H1 (cell line): ENCODE data around the gene GTF2A2. TPM values are rescaled to one million over a fixed set of nuclear protein-coding genes. Genes with fewer than 3 reads are reported as not detected.

Experiments used
- CTCF ChIA-PET: fragments of 300-600 bp; sonication (Branson Sonifier 250); formaldehyde crosslinking; loops from one replicate; lab custom pipeline; 2021; ENCODE audit not compliant: partially characterized antibody; lab: Charles Lee
- POLR2A ChIA-PET: fragments of 300-600 bp; sonication (Branson Sonifier 250); formaldehyde crosslinking; loops from one replicate; lab custom pipeline; 2021; ENCODE audit warnings: inconsistent platforms; ENCODE audit not compliant: partially characterized antibody; lab: Charles Lee
- DNase-seq, 2 experiments: peaks; one replicate each; pipeline versions ENCODE4 v3.0.0 to v3.0.0-alpha.2; 2010 to 2022; ENCODE audit warnings: low spot score in 2 of 2, low read depth in 1 of 2, mixed read lengths in 1 of 2
- FAIRE-seq: peaks from 2 replicates; lab custom pipeline; 2011; peaks lifted over from hg19 to GRCh38; lab: Jason Lieb, UNC
- H2AFZ ChIP-seq: 2 replicates; pipeline ENCODE4 v1.8.1; 2012; ENCODE audit warnings: low read length, inconsistent platforms
- H2AK5ac ChIP-seq: 2 replicates; pipeline ENCODE4 v1.6.1; 2013; ENCODE audit warnings: low read depth, low read length
- H2BK120ac ChIP-seq: replicated peaks from 2 replicates; pipeline ENCODE3; 2013; ENCODE audit warnings: low read depth, low read length, inconsistent platforms
- H2BK12ac ChIP-seq: 2 replicates; pipeline ENCODE4 v1.6.1; 2013; ENCODE audit warnings: low read depth, low read length
- H2BK15ac ChIP-seq: 2 replicates; pipeline ENCODE4 v1.6.1; 2013; ENCODE audit warnings: low read length
- H2BK20ac ChIP-seq: 2 replicates; pipeline ENCODE4 v1.6.1; 2013; ENCODE audit warnings: low read length
- H2BK5ac ChIP-seq: 2 replicates; pipeline ENCODE4 v1.6.1; 2013; ENCODE audit warnings: low read depth, low read length
- H3K14ac ChIP-seq: 2 replicates; pipeline ENCODE4 v1.6.1; 2013; ENCODE audit warnings: inconsistent platforms; ENCODE audit not compliant: insufficient read length
- H3K18ac ChIP-seq: 2 replicates; pipeline ENCODE4 v1.6.1; 2013; ENCODE audit warnings: low read length; ENCODE audit errors: extremely low read depth
- H3K23ac ChIP-seq: 2 replicates; pipeline ENCODE4 v1.6.1; 2013; ENCODE audit warnings: inconsistent platforms; ENCODE audit not compliant: insufficient read length
- H3K23me2 ChIP-seq: 2 replicates; pipeline ENCODE4 v1.6.1; 2013; ENCODE audit warnings: low read depth, low read length
- H3K27ac ChIP-seq: 2 replicates; pipeline ENCODE4 v1.6.1; 2011; ENCODE audit warnings: low read depth, low read length, inconsistent platforms
- H3K27me3 ChIP-seq, 4 experiments: replicated peaks in 1 of 4; 1 replicate in 1 of 4; 2 replicates in 3 of 4; pipeline versions ENCODE4 v1.6.1 to v1.8.1; 2011 to 2013; ENCODE audit warnings: low read length in 3 of 4, mild to moderate bottlenecking in 3 of 4, inconsistent platforms in 2 of 4, mixed read lengths in 2 of 4, moderate library complexity in 1 of 4; ENCODE audit not compliant: control insufficient read depth in 3 of 4, insufficient read depth in 3 of 4; ENCODE audit errors: extremely low read depth in 1 of 4
- H3K36me3 ChIP-seq, 4 experiments: 2 replicates each; pipeline versions ENCODE4 v1.6.1 to v1.8.1; 2011 to 2013; ENCODE audit warnings: mild to moderate bottlenecking in 4 of 4, low read length in 3 of 4, moderate library complexity in 2 of 4, control low read depth in 1 of 4, inconsistent platforms in 1 of 4; ENCODE audit not compliant: insufficient read depth in 4 of 4, control insufficient read depth in 2 of 4
- H3K4ac ChIP-seq: replicated peaks from 2 replicates; pipeline ENCODE3; 2013; ENCODE audit warnings: low read length, low read depth, mixed read lengths, inconsistent platforms; ENCODE audit not compliant: insufficient read length
- H3K4me1 ChIP-seq, 4 experiments: replicated peaks in 1 of 4; 1 replicate in 1 of 4; 2 replicates in 3 of 4; pipeline versions ENCODE4 v1.6.1 to v1.8.1; 2011 to 2013; ENCODE audit warnings: low read length in 3 of 4, inconsistent platforms in 2 of 4, mixed read lengths in 1 of 4; ENCODE audit not compliant: insufficient read depth in 4 of 4, control insufficient read depth in 3 of 4
- H3K4me2 ChIP-seq, 2 experiments: 2 replicates each; pipeline versions ENCODE4 v1.6.1 to v1.8.1; 2011 to 2013; ENCODE audit warnings: low read depth in 2 of 2, low read length in 2 of 2, control low read depth in 1 of 2, inconsistent platforms in 1 of 2, mild to moderate bottlenecking in 1 of 2; ENCODE audit not compliant: insufficient read depth in 1 of 2
- H3K4me3 ChIP-seq, 4 experiments: fragments of 200-600, 300-600 bp in 1 of 4; sonication (generic), shearing (Covaris generic), sonication (Bioruptor Twin) in 1 of 4; 2 replicates each; pipeline versions ENCODE4 v1.5.1 to v1.8.1; 2011 to 2016; ENCODE audit warnings: low read length in 4 of 4, low read depth in 3 of 4, control low read depth in 2 of 4, inconsistent platforms in 2 of 4, mild to moderate bottlenecking in 2 of 4, mixed read lengths in 1 of 4, moderate library complexity in 1 of 4; ENCODE audit not compliant: insufficient read depth in 2 of 4; ENCODE audit errors: extremely low read depth in 1 of 4
- H3K56ac ChIP-seq: replicated peaks from 2 replicates; pipeline ENCODE3; 2013; ENCODE audit warnings: low read depth, mild to moderate bottlenecking, mixed read lengths, low read length, inconsistent platforms; ENCODE audit not compliant: insufficient read length
- H3K79me1 ChIP-seq: 2 replicates; pipeline ENCODE4 v1.6.1; 2013; ENCODE audit warnings: low read depth, low read length, control low read depth
- H3K79me2 ChIP-seq, 2 experiments: 2 replicates each; pipeline versions ENCODE4 v1.6.1 to v1.8.1; 2012 to 2013; ENCODE audit warnings: low read length in 2 of 2, mild to moderate bottlenecking in 2 of 2, inconsistent platforms in 1 of 2; ENCODE audit not compliant: insufficient read depth in 2 of 2, control insufficient read depth in 1 of 2
- H3K9ac ChIP-seq, 4 experiments: replicated peaks in 1 of 4; 1 replicate in 1 of 4; 2 replicates in 3 of 4; pipeline versions ENCODE4 v1.6.1 to v1.8.1; 2011 to 2013; ENCODE audit warnings: low read depth in 3 of 4, low read length in 3 of 4, control low read depth in 2 of 4, mild to moderate bottlenecking in 2 of 4, moderate library complexity in 2 of 4, inconsistent platforms in 1 of 4; ENCODE audit errors: extremely low read depth in 1 of 4
- H3K9me3 ChIP-seq, 2 experiments: 2 replicates each; pipeline versions ENCODE4 v1.6.1 to v1.8.1; 2012 to 2013; ENCODE audit warnings: mild to moderate bottlenecking in 2 of 2, moderate library complexity in 2 of 2, control low read depth in 1 of 2, inconsistent platforms in 1 of 2, low read depth in 1 of 2, low read length in 1 of 2, mixed read lengths in 1 of 2; ENCODE audit not compliant: insufficient read depth in 2 of 2
- H4K20me1 ChIP-seq, 2 experiments: replicated peaks in 1 of 2; 2 replicates each; pipeline versions ENCODE3 to v1.8.1; 2011 to 2013; ENCODE audit warnings: inconsistent platforms in 2 of 2, low read length in 2 of 2, mild to moderate bottlenecking in 1 of 2; ENCODE audit not compliant: insufficient read depth in 2 of 2, control insufficient read depth in 1 of 2
- H4K5ac ChIP-seq: 2 replicates; pipeline ENCODE4 v1.6.1; 2013; ENCODE audit warnings: low read length, low read depth, mixed read lengths, inconsistent platforms; ENCODE audit not compliant: insufficient read length
- H4K8ac ChIP-seq: 2 replicates; pipeline ENCODE4 v1.8.0; 2013; ENCODE audit warnings: mild to moderate bottlenecking, moderate library complexity, low read length, inconsistent platforms; ENCODE audit not compliant: insufficient read depth; ENCODE audit errors: extremely low read depth
- H4K91ac ChIP-seq: replicated peaks from 2 replicates; pipeline ENCODE3; 2013; ENCODE audit warnings: low read length, mixed read lengths, inconsistent platforms; ENCODE audit not compliant: insufficient read length
- CEBPB ChIP-seq: IDR thresholded peaks from 2 replicates; pipeline ENCODE4 v1.6.1; 2012; ENCODE audit warnings: low read depth, low read length
- CHD1 ChIP-seq: IDR thresholded peaks from 2 replicates; pipeline ENCODE4 v1.6.1; 2012; ENCODE audit warnings: low read depth, low read length, improper control_type of control experiment
- JUND ChIP-seq: IDR thresholded peaks from 2 replicates; pipeline ENCODE4 v1.6.1; 2011; ENCODE audit warnings: mild to moderate bottlenecking, improper control_type of control experiment, low read length
- POU5F1 ChIP-seq: IDR thresholded peaks from 2 replicates; pipeline ENCODE4 v1.6.1; 2011; ENCODE audit warnings: low read depth, mild to moderate bottlenecking, low read length, moderate library complexity
- RXRA ChIP-seq: IDR thresholded peaks from 2 replicates; pipeline ENCODE4 v1.6.1; 2011; ENCODE audit warnings: low read depth, mild to moderate bottlenecking, low read length, moderate library complexity; ENCODE audit not compliant: insufficient read depth
- SAP30 ChIP-seq: fragments of 300-600 bp; sonication (generic); IDR thresholded peaks from 2 replicates; pipeline ENCODE4 v1.7.1; 2012; ENCODE audit warnings: low read length, moderate library complexity, mild to moderate bottlenecking, inconsistent platforms; ENCODE audit not compliant: insufficient read depth, insufficient replicate concordance
- SIN3A ChIP-seq, 2 experiments: IDR thresholded peaks in 1 of 2; conservative IDR thresholded peaks in 1 of 2; 2 replicates each; pipeline ENCODE4 v1.6.1; 2011 to 2012; ENCODE audit warnings: low read length in 2 of 2, improper control_type of control experiment in 1 of 2, low read depth in 1 of 2, mild to moderate bottlenecking in 1 of 2
- SUZ12 ChIP-seq: fragments of 200-600 bp; sonication (generic); IDR thresholded peaks from 2 replicates; pipeline ENCODE4 v1.6.1; 2012; ENCODE audit warnings: mild to moderate bottlenecking, inconsistent platforms, low read length, moderate library complexity, mixed read lengths
- TEAD4 ChIP-seq: IDR thresholded peaks from 2 replicates; pipeline ENCODE4 v1.6.1; 2012; ENCODE audit warnings: low read depth, low read length, inconsistent platforms, mixed read lengths
- YY1 ChIP-seq: IDR thresholded peaks from 2 replicates; pipeline ENCODE4 v1.6.1; 2011; ENCODE audit warnings: low read depth, mild to moderate bottlenecking, low read length
- WGBS, 2 experiments: shearing (Covaris generic) in 1 of 2; methylation state at CpG; one replicate each; pipeline versions ENCODE4 v1.1.6 to v1.1.7; 2013 to 2015; ENCODE audit warnings: low lambda C conversion rate in 2 of 2, mixed read lengths in 2 of 2, inconsistent platforms in 1 of 2, low coverage in 1 of 2, missing lambda C conversion rate in 1 of 2; ENCODE audit not compliant: insufficient replicate concordance in 2 of 2, insufficient coverage in 1 of 2, insufficient read length in 1 of 2; ENCODE audit errors: extremely low coverage in 1 of 2, missing lambda C conversion rate in 1 of 2; 5-methylcytosine and 5-hydroxymethylcytosine counted together
- polyA plus RNA-seq, 7 experiments: library from polyadenylated mRNA; depleted of rRNA in 3 of 7; stranded (reverse) in 5 of 7; unstranded in 2 of 7; fragments of >200 nt in 5 of 7; fragments of 200-250 nt in 2 of 7; gene quantifications; 1 replicate in 5 of 7; 2 replicates in 1 of 7; 4 replicates in 1 of 7; pipeline versions ENCODE4 v1.2.1 to v1.2.3, GENCODE V29; 2011 to 2013; ENCODE audit warnings: missing spikeins in 2 of 7, mixed read lengths in 2 of 7
- total RNA-seq: library from RNA; stranded (reverse); fragmentation: NEBNext Ultra II Directional; extraction: Animal tissue kit (Norgen Biotek cat#: 25700); gene quantifications from 2 replicates; pipeline ENCODE4 v1.2.1, GENCODE V29; 2021
- TF ChIP-seq, protein P1 (sequence below), 3 experiments: IDR thresholded peaks; 1 replicate in 2 of 3; 2 replicates in 1 of 3; pipeline versions ENCODE4 v1.5.1 to v1.6.1; 2011; ENCODE audit warnings: low read length in 3 of 3, mild to moderate bottlenecking in 3 of 3, inconsistent platforms in 2 of 3, low read depth in 1 of 3, moderate library complexity in 1 of 3; ENCODE audit not compliant: insufficient read depth in 1 of 3; ENCODE audit errors: control extremely low read depth in 1 of 3

Gene GTF2A2
- total and polyA plus RNA-seq, 2 of the 8 experiments (the other 6 are each of a cell fraction or from before 2014, with no cell fraction given): 52.2 to 161 TPM

DNA sequence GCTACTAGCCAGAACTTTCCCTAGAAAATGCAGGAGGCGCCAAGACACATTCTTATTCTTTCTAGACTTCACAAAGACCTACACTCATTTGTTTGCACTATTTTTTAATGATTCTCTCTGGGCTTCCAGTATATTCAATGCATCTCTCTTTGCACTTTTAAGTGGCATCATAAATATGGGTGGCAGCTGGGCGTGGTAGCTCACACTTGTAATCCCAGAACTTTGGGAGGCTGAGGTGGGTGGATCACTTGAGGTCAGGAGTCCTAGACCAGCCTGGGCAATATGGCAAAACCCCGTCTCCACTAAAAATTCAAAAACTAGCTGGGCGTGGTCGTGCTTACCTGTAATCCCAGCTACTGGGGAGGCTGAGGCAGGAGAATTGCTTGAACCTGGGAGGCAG, 51.3 kb downstream of the GTF2A2 start:
- CTCF ChIA-PET: interaction anchor here (0.8 to 2.3 kb wide), 4 partner anchors 10 to 73 kb away, joined by 3 to 7 read pairs (median 4); no protein-coding TSS in a partner anchor
- FAIRE-seq: no peak
- TF ChIP-seq SIN3A (conservative IDR thresholded peaks at IDR 0.05 in 1 of 2, IDR thresholded peaks at IDR 0.05 in 1 of 2; ENCODE audit: low read depth in 1 of 2, low read length in 2 of 2) (no peak), SAP30 (no peak), CHD1 (no peak), POU5F1 (no peak), JUND (no peak), YY1 (no peak), TEAD4 (no peak), RXRA (no peak), SUZ12 (no peak), CEBPB (no peak)
- TF ChIP-seq, protein P1, sequence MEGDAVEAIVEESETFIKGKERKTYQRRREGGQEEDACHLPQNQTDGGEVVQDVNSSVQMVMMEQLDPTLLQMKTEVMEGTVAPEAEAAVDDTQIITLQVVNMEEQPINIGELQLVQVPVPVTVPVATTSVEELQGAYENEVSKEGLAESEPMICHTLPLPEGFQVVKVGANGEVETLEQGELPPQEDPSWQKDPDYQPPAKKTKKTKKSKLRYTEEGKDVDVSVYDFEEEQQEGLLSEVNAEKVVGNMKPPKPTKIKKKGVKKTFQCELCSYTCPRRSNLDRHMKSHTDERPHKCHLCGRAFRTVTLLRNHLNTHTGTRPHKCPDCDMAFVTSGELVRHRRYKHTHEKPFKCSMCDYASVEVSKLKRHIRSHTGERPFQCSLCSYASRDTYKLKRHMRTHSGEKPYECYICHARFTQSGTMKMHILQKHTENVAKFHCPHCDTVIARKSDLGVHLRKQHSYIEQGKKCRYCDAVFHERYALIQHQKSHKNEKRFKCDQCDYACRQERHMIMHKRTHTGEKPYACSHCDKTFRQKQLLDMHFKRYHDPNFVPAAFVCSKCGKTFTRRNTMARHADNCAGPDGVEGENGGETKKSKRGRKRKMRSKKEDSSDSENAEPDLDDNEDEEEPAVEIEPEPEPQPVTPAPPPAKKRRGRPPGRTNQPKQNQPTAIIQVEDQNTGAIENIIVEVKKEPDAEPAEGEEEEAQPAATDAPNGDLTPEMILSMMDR (IDR thresholded peaks at IDR 0.05; ENCODE audit: control extremely low read depth in 1 of 3, insufficient read depth in 1 of 3, low read depth in 1 of 3, low read length in 3 of 3): no peak

More for the DNA sequence above, 51.3 kb downstream of the GTF2A2 start:
- Histone ChIP-seq H3K9me3 (peaks cover 0 to 3% of the 10 kb centered on the region in 2 experiments; a peak in 1 of 4 replicates), H4K91ac (no peak overlapping the region), H3K18ac (no peak overlapping the region), H2BK12ac (no peak overlapping the region), H3K23me2 (peaks cover 1% of the 10 kb centered on the region; the same call in 1 of the 2 replicates), H2BK5ac (no peak overlapping the region), H4K20me1 (no peaks in the 10 kb centered on the region), H3K14ac (no peak overlapping the region), H2BK120ac (no peak overlapping the region), H3K27ac (no peak overlapping the region), H2BK15ac (no peak overlapping the region), H2AK5ac (no peak overlapping the region), H3K4ac (no peak overlapping the region), H3K4me3 (no peak overlapping the region), H3K4me1 (no peaks in the 10 kb centered on the region), H2AFZ (no peak overlapping the region), H3K4me2 (no peak overlapping the region), H4K5ac (no peak overlapping the region), H3K23ac (no peak overlapping the region), H3K56ac (no peak overlapping the region), H3K79me2 (no peaks in the 10 kb centered on the region), H3K27me3 (no peaks in the 10 kb centered on the region), H2BK20ac (no peak overlapping the region), H3K36me3 (no peaks in the 10 kb centered on the region), H3K9ac (no peak overlapping the region), H3K79me1 (no peaks in the 10 kb centered on the region), H4K8ac (no peak overlapping the region)
- DNase-seq: no peak
- WGBS, 2 experiments: 66% methylated on average over 5 of the region's 5 CpGs; no CpG with 5 or more reads in 1 of the 2 experiments
- POLR2A ChIA-PET: no interaction called here
